ENCODE results near the gene CTLA4. TPM values are rescaled to one million over a fixed set of nuclear protein-coding genes. Genes with fewer than 3 reads are reported as not detected.

Gene CTLA4
- total and polyA plus RNA-seq, 2 experiments from 2014 or later = not detected

DNA sequence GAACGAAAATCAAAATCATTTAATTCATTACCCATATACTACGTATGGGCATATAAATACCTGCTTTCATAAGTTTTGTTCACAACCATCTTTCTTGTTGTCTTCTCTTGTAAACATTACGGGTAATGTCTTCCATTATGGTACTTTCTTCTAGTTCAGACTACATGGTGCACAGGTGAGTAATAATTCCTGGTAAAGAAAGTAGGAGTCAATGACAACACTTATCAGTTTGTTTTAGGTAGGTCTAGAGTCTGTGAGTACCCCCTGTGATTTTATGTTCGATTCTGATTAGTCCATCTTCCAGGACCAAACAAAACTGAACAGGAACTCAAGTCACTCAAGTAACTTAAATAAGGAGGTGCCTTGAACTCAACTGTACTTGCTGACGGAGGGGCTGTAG, 25.2 kb upstream of the CTLA4 start:
- Histone ChIP-seq H3K9me2 (ENCODE audit: insufficient read depth) (no peaks in the 10 kb centered on the region), H3K36me3 (ENCODE audit: insufficient read depth) (no peaks in the 10 kb centered on the region), H3K4me2 (no peak overlapping the region), H3F3A (replicated peaks; ENCODE audit: low read depth) (no peaks in the 10 kb centered on the region), H3K79me2 (replicated peaks; ENCODE audit: insufficient read depth) (no peaks in the 10 kb centered on the region), H2AFZ (no peak overlapping the region), H4K20me1 (replicated peaks; ENCODE audit: insufficient read depth) (no peaks in the 10 kb centered on the region), H3K4me1 (ENCODE audit: insufficient read depth) (no peaks in the 10 kb centered on the region), H3K27ac (ENCODE audit: low read depth) (no peak overlapping the region), H3K27me3 (ENCODE audit: insufficient read depth) (no peaks in the 10 kb centered on the region), H3K4me3 (no peak overlapping the region)
- ATAC-seq = no peak
- no peak for DNase-seq (ENCODE audit: low spot score)
- Mint-ChIP-seq H3K4me1 (peaks cover 3% of the 10 kb centered on the region; the same call in 1 of the 3 replicates), H3K27me3 (ENCODE audit: insufficient read depth, low read depth, poor library complexity) (peaks cover 3% of the 10 kb centered on the region), H3K36me3 (ENCODE audit: low read depth) (no peaks in the 10 kb centered on the region), H3K9me3 (no peaks in the 10 kb centered on the region; the same call in 2 of the 3 replicates), H3K4me3 (no peak overlapping the region), H3K27ac (no peak overlapping the region)
- TF ChIP-seq CREB1 (CRISPR knock-in tag; IDR thresholded peaks at IDR 0.05; ENCODE audit: low read depth) (no peak), POLR2AphosphoS5 (IDR thresholded peaks at IDR 0.05; ENCODE audit: low read depth) (no peak), EZH2 (IDR thresholded peaks at IDR 0.05; ENCODE audit: low read depth, unreplicated experiment) (no peak), STAT1 (IDR thresholded peaks at IDR 0.05; ENCODE audit: unreplicated experiment) (no peak), NANOG (IDR thresholded peaks at IDR 0.05; ENCODE audit: borderline replicate concordance) (no peak)
- TF ChIP-seq, protein P1, sequence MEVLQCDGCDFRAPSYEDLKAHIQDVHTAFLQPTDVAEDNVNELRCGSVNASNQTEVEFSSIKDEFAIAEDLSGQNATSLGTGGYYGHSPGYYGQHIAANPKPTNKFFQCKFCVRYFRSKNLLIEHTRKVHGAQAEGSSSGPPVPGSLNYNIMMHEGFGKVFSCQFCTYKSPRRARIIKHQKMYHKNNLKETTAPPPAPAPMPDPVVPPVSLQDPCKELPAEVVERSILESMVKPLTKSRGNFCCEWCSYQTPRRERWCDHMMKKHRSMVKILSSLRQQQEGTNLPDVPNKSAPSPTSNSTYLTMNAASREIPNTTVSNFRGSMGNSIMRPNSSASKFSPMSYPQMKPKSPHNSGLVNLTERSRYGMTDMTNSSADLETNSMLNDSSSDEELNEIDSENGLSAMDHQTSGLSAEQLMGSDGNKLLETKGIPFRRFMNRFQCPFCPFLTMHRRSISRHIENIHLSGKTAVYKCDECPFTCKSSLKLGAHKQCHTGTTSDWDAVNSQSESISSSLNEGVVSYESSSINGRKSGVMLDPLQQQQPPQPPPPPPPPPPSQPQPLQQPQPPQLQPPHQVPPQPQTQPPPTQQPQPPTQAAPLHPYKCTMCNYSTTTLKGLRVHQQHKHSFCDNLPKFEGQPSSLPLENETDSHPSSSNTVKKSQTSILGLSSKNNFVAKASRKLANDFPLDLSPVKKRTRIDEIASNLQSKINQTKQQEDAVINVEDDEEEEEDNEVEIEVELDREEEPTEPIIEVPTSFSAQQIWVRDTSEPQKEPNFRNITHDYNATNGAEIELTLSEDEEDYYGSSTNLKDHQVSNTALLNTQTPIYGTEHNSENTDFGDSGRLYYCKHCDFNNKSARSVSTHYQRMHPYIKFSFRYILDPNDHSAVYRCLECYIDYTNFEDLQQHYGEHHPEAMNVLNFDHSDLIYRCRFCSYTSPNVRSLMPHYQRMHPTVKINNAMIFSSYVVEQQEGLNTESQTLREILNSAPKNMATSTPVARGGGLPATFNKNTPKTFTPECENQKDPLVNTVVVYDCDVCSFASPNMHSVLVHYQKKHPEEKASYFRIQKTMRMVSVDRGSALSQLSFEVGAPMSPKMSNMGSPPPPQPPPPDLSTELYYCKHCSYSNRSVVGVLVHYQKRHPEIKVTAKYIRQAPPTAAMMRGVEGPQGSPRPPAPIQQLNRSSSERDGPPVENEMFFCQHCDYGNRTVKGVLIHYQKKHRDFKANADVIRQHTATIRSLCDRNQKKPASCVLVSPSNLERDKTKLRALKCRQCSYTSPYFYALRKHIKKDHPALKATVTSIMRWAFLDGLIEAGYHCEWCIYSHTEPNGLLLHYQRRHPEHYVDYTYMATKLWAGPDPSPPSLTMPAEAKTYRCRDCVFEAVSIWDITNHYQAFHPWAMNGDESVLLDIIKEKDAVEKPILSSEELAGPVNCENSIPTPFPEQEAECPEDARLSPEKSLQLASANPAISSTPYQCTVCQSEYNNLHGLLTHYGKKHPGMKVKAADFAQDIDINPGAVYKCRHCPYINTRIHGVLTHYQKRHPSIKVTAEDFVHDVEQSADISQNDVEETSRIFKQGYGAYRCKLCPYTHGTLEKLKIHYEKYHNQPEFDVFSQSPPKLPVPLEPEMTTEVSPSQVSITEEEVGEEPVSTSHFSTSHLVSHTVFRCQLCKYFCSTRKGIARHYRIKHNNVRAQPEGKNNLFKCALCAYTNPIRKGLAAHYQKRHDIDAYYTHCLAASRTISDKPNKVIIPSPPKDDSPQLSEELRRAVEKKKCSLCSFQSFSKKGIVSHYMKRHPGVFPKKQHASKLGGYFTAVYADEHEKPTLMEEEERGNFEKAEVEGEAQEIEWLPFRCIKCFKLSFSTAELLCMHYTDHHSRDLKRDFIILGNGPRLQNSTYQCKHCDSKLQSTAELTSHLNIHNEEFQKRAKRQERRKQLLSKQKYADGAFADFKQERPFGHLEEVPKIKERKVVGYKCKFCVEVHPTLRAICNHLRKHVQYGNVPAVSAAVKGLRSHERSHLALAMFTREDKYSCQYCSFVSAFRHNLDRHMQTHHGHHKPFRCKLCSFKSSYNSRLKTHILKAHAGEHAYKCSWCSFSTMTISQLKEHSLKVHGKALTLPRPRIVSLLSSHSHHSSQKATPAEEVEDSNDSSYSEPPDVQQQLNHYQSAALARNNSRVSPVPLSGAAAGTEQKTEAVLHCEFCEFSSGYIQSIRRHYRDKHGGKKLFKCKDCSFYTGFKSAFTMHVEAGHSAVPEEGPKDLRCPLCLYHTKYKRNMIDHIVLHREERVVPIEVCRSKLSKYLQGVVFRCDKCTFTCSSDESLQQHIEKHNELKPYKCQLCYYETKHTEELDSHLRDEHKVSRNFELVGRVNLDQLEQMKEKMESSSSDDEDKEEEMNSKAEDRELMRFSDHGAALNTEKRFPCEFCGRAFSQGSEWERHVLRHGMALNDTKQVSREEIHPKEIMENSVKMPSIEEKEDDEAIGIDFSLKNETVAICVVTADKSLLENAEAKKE (CRISPR knock-in tag; IDR thresholded peaks at IDR 0.05) = no peak

DNA sequence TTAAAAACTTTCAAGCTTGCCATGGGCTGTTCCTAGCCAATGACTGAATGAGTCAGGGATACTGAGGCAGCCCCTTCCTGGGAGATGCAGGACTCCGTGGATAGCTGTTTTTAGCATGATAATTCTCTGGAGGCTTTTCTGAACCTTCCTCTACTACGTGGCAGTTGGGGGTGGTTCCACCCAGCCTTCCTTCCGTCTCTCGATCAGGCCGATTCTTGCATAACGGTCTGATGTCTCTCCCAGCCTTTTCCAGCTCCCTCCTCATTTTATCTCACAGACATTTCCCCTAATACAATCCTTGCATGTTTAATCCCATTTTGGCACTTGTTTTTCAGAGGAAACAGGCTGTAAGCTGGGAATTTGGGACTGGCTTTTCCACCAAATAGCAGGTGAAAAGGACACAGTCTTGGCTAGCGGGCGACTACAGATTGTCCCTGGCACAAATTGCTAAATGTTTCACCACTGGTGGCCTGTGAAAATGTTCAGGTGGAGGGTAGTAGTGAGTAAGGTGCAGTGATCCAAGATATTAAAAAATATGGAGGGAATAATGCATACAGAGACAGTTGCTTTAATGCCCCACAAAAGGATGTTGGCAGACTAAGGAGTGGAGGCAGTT, 21.0 kb upstream of the CTLA4 start:
- ATAC-seq (no peak), DNase-seq (ENCODE audit: low spot score) (no peak)
- Histone ChIP-seq H3K79me2 (replicated peaks; ENCODE audit: insufficient read depth) (no peaks in the 10 kb centered on the region), H3F3A (replicated peaks; ENCODE audit: low read depth) (no peaks in the 10 kb centered on the region), H3K4me3 (no peak overlapping the region), H3K36me3 (ENCODE audit: insufficient read depth) (no peaks in the 10 kb centered on the region), H3K4me1 (ENCODE audit: insufficient read depth) (no peaks in the 10 kb centered on the region), H3K9me2 (ENCODE audit: insufficient read depth) (0 out of 2 replicates have a peak, but pooled peaks cover 10% of the 10 kb centered on the region), H3K27me3 (ENCODE audit: insufficient read depth) (no peaks in the 10 kb centered on the region), H4K20me1 (replicated peaks; ENCODE audit: insufficient read depth) (no peaks in the 10 kb centered on the region), H3K4me2 (no peak overlapping the region), H2AFZ (no peak overlapping the region), H3K27ac (ENCODE audit: low read depth) (no peak overlapping the region)
- no peak overlapping the region for H3K27ac Mint-ChIP-seq
- no peaks in the 10 kb centered on the region for H3K4me1 Mint-ChIP-seq
- no peaks in the 10 kb centered on the region for H3K36me3 Mint-ChIP-seq (ENCODE audit: low read depth)
- H3K4me3 Mint-ChIP-seq = no peak overlapping the region
- H3K27me3 Mint-ChIP-seq (ENCODE audit: insufficient read depth, low read depth, poor library complexity) = peaks cover 3% of the 10 kb centered on the region
- no peaks in the 10 kb centered on the region; the same call in 2 of the 3 replicates for H3K9me3 Mint-ChIP-seq
- no peak for TF ChIP-seq CREB1 (CRISPR knock-in tag; IDR thresholded peaks at IDR 0.05; ENCODE audit: low read depth)
- TF ChIP-seq, protein P1 (CRISPR knock-in tag; IDR thresholded peaks at IDR 0.05) = no peak
